Measurements from ENCODE around the gene OR10H4.
"Not testable (repeated sequence)": the region's sequence is repeated elsewhere in the genome, so short reads cannot be mapped to it uniquely, and the experiment has no call there.

The OR10H4 gene

GRCh38 chr19:15944401-15944800 lies 4.4 kb upstream of the OR10H4 start:
- DNase-seq: no peak

- DNase-seq: no peak
Observed at GRCh38 chr19:15945301-15945700, 3.5 kb upstream of the OR10H4 start.

GRCh38 chr19:15954820-15955219 lies 6.0 kb downstream of the OR10H4 start:
- no peak for DNase-seq

GRCh38 chr19:15962319-15962718 lies 13.5 kb downstream of the OR10H4 start:
- no peak for DNase-seq

GRCh38 chr19:15964231-15964630 lies 15.4 kb downstream of the OR10H4 start:
- no peak for DNase-seq

GRCh38 chr19:15971224-15971780 lies 22.5 kb downstream of the OR10H4 start:
- DNase-seq: no peak

- not testable (repeated sequence) for DNase-seq
Observed at GRCh38 chr19:15972043-15972442, 23.2 kb downstream of the OR10H4 start.

GRCh38 chr19:15974856-15975255 lies 26.0 kb downstream of the OR10H4 start:
- no peak for DNase-seq

- no peak for DNase-seq
Observed at GRCh38 chr19:15976836-15977689, 28.3 kb downstream of the OR10H4 start.

GRCh38 chr19:15977690-15978089 lies 28.9 kb downstream of the OR10H4 start:
- no peak for DNase-seq

GRCh38 chr19:15979293-15979692 lies 30.5 kb downstream of the OR10H4 start:
- no peak for DNase-seq

GRCh38 chr19:15985831-15986230 lies 37.0 kb downstream of the OR10H4 start:
- DNase-seq: not testable (repeated sequence)

- no peak for DNase-seq
Observed at GRCh38 chr19:15986701-15987100, 37.9 kb downstream of the OR10H4 start.

GRCh38 chr19:15989889-15990288 lies 41.1 kb downstream of the OR10H4 start:
- DNase-seq: no peak

- no peak for DNase-seq
Observed at GRCh38 chr19:15991602-15992001, 42.8 kb downstream of the OR10H4 start.

GRCh38 chr19:15992014-15992413 lies 43.2 kb downstream of the OR10H4 start:
- no peak for DNase-seq

GRCh38 chr19:15995536-15995935 lies 46.7 kb downstream of the OR10H4 start:
- no peak for DNase-seq

GRCh38 chr19:15998166-15998565 lies 49.4 kb downstream of the OR10H4 start:
- no peak for DNase-seq
